ENCODE results near the gene PARD3.

PARD3 gene

DNA sequence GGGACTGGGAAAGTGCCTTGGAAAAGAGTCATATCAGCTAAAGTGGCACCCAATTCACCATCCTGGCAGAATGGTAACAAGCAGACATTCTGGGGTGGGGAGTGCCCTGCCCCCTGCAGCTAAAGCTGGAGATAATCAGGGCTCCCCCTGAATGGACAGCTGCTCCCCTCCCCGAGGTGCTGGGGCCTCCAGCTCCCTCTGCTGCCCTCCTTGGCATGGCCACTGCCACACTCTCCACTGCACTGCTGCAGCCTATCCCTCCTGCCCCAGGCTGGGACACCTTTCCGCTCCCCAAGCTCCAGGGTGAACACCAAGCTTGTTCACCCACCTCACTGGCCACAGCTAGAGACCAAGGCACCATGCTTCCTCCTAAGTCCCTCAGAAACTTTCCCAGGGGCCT, 9.8 kb upstream of the PARD3 start:
- DNase-seq (ENCODE audit: low read depth in 3 of 3), result no peak

- no peak for DNase-seq (ENCODE audit: low read depth in 3 of 3)
Observed at GRCh38 chr10:34821587-34822585, 6.8 kb upstream of the PARD3 start.

DNA sequence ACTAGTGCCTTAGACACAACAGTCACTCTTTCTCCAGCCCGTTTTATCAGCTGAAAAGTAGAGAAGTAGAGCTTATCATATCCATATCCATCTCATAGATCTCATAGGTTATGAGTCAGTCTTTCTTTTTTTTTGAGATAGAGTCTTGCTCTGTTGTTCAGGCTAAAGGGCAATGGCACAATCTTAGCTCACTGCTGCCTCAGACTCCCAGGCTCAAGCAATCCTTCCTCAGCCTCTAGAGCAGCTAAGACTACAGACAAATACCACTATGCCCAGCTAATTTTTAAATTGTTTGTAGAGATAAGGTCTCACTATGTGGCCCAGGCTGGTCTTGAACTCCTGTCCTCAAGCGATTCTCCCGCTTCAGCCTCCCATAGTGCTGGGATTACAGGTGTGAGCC, 2.5 kb upstream of the PARD3 start:
- DNase-seq (ENCODE audit: low read depth in 3 of 3), result no peak

- no peak for DNase-seq (ENCODE audit: low read depth in 3 of 3)
Observed at GRCh38 chr10:34817054-34817453, 2.0 kb upstream of the PARD3 start.

DNA sequence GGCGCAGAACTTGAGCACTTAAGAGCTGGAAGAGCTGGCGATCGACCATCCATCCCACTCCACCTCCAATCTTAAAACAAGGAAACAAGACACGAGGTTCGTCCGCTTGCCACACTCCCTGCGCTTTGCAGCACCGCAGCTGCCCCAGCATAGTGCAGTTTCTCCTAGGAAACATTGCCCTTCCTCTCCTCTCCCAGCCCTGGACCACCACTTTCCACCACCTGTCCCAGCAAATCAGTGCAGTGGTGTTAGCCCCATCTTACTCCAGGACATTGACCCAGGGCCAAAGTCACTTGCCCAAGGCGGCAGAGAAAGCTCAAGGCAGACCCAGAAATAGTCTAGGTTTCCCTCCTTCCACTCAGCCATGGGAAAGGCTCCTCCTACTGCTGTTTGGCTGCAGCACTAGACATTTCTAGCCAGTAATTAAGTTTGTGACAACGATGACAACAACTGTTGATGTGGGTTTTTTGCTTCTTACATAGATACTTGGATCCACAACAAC, 1.5 kb upstream of the PARD3 start:
- no peak for DNase-seq (ENCODE audit: low read depth in 3 of 3)

- DNase-seq (ENCODE audit: low read depth in 3 of 3), result no peak
Observed at GRCh38 chr10:34816085-34816496, 995 bp upstream of the PARD3 start.

DNA sequence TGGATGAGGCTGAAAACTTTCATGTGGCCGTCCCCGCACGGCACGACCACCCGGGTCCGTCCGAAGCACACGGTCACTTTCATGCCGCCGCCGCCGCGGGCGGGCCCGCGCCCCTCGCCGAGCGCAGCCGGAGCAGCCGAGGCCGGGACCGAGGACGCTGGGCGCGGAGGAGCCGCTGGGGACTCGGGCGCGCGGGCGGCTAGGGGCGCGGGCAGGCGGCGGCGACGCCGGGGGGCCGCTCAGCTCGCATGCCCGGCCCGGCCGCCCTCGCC, 247 bp downstream of the PARD3 start:
- no peak for DNase-seq (ENCODE audit: low read depth in 3 of 3)

GRCh38 chr10:34814223-34814912, 728 bp downstream of the PARD3 start:
- DNase-seq (ENCODE audit: low read depth in 3 of 3), result no peak

DNA sequence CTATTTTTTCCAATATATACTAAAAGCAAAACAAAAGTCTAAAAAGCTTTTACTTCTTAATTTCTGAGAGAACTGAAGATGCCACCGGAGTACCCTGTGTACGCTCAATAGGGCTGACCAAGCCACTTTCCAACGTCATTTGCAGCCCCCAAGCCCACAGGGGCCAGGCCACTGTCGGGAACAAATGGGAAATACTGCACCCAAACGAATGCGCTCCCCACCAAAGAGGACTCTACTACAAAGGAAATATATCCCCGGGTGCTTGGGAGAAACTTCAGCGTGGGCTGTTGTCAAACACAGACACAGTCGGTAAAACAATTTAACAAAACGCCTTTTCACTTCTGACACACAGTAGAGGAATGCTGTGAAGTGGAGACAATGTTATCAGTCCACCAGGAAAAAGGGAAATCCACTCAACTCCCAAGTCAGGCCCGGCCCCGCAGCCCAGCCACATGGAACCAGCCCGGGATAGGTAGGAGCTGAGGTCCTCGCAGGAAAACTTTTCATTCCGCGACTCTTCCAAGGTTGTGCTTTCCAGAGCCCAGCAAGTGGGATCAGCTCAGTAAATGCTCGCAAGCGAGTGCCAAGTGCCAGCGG, 1.4 kb downstream of the PARD3 start:
- DNase-seq (ENCODE audit: low read depth in 3 of 3), result no peak

- no peak for DNase-seq (ENCODE audit: low read depth in 3 of 3)
Observed at GRCh38 chr10:34812771-34813170, 2.3 kb downstream of the PARD3 start.

DNA sequence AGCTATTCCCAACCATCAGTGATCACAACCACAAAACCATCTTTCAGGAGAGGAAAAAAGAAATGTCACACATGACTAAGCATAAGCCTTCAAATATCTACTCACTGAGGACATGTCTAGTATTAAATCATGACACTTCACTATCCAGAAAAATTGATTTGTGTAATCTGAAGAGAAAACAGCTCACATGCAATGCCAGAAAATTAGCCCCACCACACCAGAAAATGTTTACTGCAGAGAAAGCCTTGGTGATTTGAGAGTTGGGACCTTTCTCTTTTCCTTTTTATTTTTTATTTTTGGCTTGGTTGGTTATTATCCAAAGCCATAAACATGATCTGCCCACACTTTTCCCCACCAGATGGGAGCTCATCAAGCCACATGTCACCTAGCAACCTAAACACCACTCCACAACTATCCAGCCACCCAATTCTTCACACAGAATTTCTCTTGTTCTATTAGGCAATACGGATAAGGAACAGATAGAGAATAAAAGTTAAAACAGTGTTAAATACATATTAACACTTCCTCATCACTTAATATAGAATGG, 3.1 kb downstream of the PARD3 start:
- DNase-seq (ENCODE audit: low read depth in 3 of 3), result no peak

- no peak for DNase-seq (ENCODE audit: low read depth in 3 of 3)
Observed at GRCh38 chr10:34811126-34811967, 3.7 kb downstream of the PARD3 start.

GRCh38 chr10:34809796-34810195, 5.3 kb downstream of the PARD3 start:
- DNase-seq (ENCODE audit: low read depth in 3 of 3), result no peak

- DNase-seq (ENCODE audit: low read depth in 3 of 3), result no peak
Observed at GRCh38 chr10:34808801-34809745, 6.0 kb downstream of the PARD3 start.

DNA sequence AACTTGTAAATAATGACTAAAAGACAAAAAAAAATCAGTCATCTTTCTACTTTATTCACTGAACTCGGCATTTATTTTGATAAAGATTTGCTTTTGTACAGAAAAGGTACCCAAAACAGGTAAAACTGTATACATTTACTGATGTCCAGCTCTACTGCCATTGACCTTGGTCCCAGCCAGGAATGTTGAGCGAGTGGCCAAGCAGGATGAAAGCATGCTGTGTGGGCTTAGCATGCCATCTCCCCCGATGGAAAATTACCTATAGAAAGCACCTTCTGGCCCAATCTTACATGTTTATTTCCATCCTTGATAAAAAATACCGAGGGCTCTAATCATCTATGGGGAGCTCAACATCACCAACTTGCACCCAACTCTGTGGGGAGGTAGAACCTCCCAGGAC, 6.8 kb downstream of the PARD3 start:
- no peak for DNase-seq (ENCODE audit: low read depth in 3 of 3)

GRCh38 chr10:34804306-34804705, 10.8 kb downstream of the PARD3 start:
- DNase-seq (ENCODE audit: low read depth in 3 of 3), result no peak

GRCh38 chr10:34802692-34803091, 12.4 kb downstream of the PARD3 start:
- DNase-seq (ENCODE audit: low read depth in 3 of 3), result no peak

- DNase-seq (ENCODE audit: low read depth in 3 of 3), result no peak
Observed at GRCh38 chr10:34801097-34801733, 13.9 kb downstream of the PARD3 start.

DNA sequence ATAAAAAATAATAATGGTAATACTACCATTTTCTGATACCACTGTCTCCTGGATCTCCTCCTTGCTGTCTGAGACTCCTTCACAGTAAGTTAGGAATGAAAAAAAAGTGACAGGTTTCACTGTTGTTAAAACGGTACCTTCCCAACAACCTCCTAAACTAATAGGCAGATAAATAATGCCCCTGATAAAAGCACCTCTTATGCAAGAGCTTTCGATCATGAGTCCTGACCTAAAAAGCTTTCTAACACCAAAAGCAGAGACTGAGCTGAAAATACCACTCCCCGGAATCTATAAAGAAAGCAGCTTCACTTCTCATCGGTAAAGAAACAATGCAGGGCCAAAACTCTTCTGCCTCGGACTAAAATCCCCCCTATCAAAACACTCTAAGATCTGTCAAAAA, 14.5 kb downstream of the PARD3 start:
- no peak for DNase-seq (ENCODE audit: low read depth in 3 of 3)

DNA sequence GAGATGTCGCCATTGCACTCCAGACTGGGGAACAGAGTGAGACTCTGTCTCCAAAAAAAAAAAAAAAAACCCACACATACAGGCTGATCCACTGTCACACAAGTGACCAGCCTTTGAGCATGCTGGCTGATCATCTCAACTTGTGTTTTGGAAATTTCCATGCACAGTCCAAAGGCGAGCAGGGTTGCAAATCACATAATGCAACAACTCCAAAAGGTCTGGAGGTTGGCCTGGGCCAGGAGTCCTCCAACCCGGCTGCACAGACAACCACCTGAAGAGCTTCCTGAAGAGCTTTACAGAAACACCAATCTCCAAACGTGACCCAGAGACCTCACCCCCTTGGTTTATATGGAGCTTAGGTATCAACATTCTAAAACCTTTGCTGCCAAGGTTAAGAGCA, 16.4 kb downstream of the PARD3 start:
- DNase-seq (ENCODE audit: low read depth in 3 of 3), result no peak

Data from stimulated activated CD4-positive, alpha-beta T cell treated with anti-CD3 and anti-CD28 coated beads, TNF-alpha, amount 100 ng/mL, for 4 hours (primary cell).